ENCODE measurements around the gene IGF2BP3.
"Not testable (repeated sequence)": the region's sequence is repeated elsewhere in the genome, so short reads cannot be mapped to it uniquely, and the experiment has no call there.

IGF2BP3 gene

GRCh38 chr7:23470330-23471105, at the start of gene IGF2BP3:
TSS of gene IGF2BP3 (minus strand) at chr7:23470491. CDS start at chr7:23470110, 381 bp downstream.
- DNase-seq = peak; percentile 62

GRCh38 chr7:23514755-23515154, 44.5 kb upstream of the IGF2BP3 start:
- no peak for DNase-seq

GRCh38 chr7:23513746-23514145, 43.5 kb upstream of the IGF2BP3 start:
- not testable (repeated sequence) for DNase-seq

GRCh38 chr7:23494009-23494408, 23.7 kb upstream of the IGF2BP3 start:
- no peak for DNase-seq

GRCh38 chr7:23491502-23491901, 21.2 kb upstream of the IGF2BP3 start:
- DNase-seq = no peak

- DNase-seq = no peak
Measured at GRCh38 chr7:23490357-23491135, 20.3 kb upstream of the IGF2BP3 start.

- not testable (repeated sequence) for DNase-seq
Measured at GRCh38 chr7:23488714-23489113, 18.4 kb upstream of the IGF2BP3 start.

- DNase-seq = no peak
Measured at GRCh38 chr7:23487670-23488069, 17.4 kb upstream of the IGF2BP3 start.

GRCh38 chr7:23486002-23486773, 15.9 kb upstream of the IGF2BP3 start:
- no peak for DNase-seq

- DNase-seq = no peak
Measured at GRCh38 chr7:23482686-23483085, 12.4 kb upstream of the IGF2BP3 start.

- no peak for DNase-seq
Measured at GRCh38 chr7:23477962-23478866, 7.9 kb upstream of the IGF2BP3 start.

- DNase-seq = no peak
Measured at GRCh38 chr7:23477157-23477499, 6.8 kb upstream of the IGF2BP3 start.

- DNase-seq = no peak
Measured at GRCh38 chr7:23476286-23477156, 6.2 kb upstream of the IGF2BP3 start.

GRCh38 chr7:23475576-23475839, 5.2 kb upstream of the IGF2BP3 start:
- no peak for DNase-seq

GRCh38 chr7:23474829-23475575, 4.7 kb upstream of the IGF2BP3 start:
- no peak for DNase-seq

- peak; percentile 64 for DNase-seq
Measured at GRCh38 chr7:23474094-23474828, 4.0 kb upstream of the IGF2BP3 start.

GRCh38 chr7:23473844-23474093, 3.5 kb upstream of the IGF2BP3 start:
- no peak for DNase-seq

GRCh38 chr7:23472956-23473843, 2.9 kb upstream of the IGF2BP3 start:
- no peak for DNase-seq

GRCh38 chr7:23472556-23472955, 2.3 kb upstream of the IGF2BP3 start:
- DNase-seq = no peak
